Spinal cord (tissue), 10 donors: Measurements from ENCODE around the gene SPOCD1. TPM values are rescaled to one million over a fixed set of nuclear protein-coding genes. Genes with fewer than 3 reads are reported as not detected.
A peak's percentile ranks its signal among the peaks of the same experiment; 100 is the strongest.

Source experiments
- DNase-seq, 6 donors: peaks; one replicate each; pipeline versions ENCODE4 v3.0.0 to v3.0.0-alpha.2; 2013 to 2015; ENCODE audit warnings: low spot score in 6 of 6, low read depth in 4 of 6
- H3K27ac ChIP-seq: one replicate; pipeline ENCODE4 v1.5.1; 2013; ENCODE audit warnings: low read depth, low read length, control low read depth
- H3K27me3 ChIP-seq: one replicate; pipeline ENCODE4 v1.6.1; 2013; ENCODE audit warnings: low read length; ENCODE audit not compliant: control insufficient read depth, insufficient read depth
- H3K36me3 ChIP-seq: one replicate; pipeline ENCODE4 v1.6.1; 2013; ENCODE audit warnings: low read length; ENCODE audit not compliant: control insufficient read depth, insufficient read depth
- H3K4me1 ChIP-seq: one replicate; pipeline ENCODE4 v1.6.1; 2013; ENCODE audit warnings: low read length; ENCODE audit not compliant: control insufficient read depth, insufficient read depth
- H3K4me3 ChIP-seq: one replicate; pipeline ENCODE4 v1.5.1; 2013; ENCODE audit warnings: low read depth, low read length, control low read depth
- H3K9me3 ChIP-seq: one replicate; pipeline ENCODE4 v1.6.1; 2013; ENCODE audit warnings: low read length; ENCODE audit not compliant: control insufficient read depth, insufficient read depth
- WGBS: methylation state at CpG from one replicate; pipeline ENCODE4 v1.1.5; 2013; ENCODE audit warnings: missing lambda C conversion rate; ENCODE audit not compliant: insufficient coverage; 5-methylcytosine and 5-hydroxymethylcytosine counted together
- polyA plus RNA-seq, 2 donors: library from polyadenylated mRNA; unstranded; fragments of 120-200 nt; gene quantifications; one replicate each; pipeline ENCODE4 v1.2.1, GENCODE V29; 2013; ENCODE audit not compliant: insufficient read length in 2 of 2
- total RNA-seq, 2 donors: library from RNA; depleted of rRNA in 1 of 2; stranded (reverse); fragments of 120-200 nt in 1 of 2; fragments of >200 nt in 1 of 2; gene quantifications; one replicate each; pipeline versions ENCODE4 v1.2.3 to v1.2.4, GENCODE V29; 2013 to 2014
- donor health status: healthy.

The SPOCD1 gene
- total and polyA plus RNA-seq, 4 donors: 0.15 to 0.44 (median 0.36) TPM

DNA sequence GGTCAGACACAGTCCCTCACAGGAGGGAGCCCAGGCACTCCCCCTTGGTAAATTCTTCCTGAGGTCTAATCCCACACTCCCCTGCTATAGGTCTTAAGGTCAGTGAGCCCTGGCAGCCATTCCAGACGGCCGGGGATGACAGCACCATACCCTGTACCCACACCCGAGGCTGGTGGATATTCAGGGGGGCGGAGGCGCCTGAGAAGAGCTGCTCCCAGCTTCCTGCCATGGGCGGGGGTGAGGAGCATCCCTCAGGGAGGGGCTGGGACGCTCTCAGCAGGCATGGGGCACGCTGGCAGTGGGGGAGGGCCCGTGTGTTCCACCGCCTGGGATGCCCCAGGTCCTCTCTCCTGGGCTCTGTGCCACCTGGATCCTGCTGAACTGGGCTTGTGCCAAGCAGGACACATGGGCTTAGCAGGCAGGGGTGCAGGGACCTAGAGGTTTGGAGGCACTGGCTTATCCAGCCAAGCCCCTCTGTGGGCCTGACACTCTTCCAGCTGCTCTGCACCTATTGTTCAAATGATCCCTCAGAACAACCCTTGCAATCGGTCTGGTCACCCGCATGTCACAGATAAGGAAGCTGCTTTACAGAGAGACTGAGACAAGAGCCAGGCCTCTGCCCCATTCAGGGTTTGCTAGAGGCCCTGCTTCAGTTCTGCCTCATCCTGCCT, 46.0 kb downstream of the SPOCD1 start:
- no peaks in the 10 kb centered on the region for H3K9me3 ChIP-seq
- H3K4me3 ChIP-seq: no peak overlapping the region
- H3K27me3 ChIP-seq: peaks cover 30% of the 10 kb centered on the region
- peaks cover 56% of the 10 kb centered on the region for H3K4me1 ChIP-seq
- H3K36me3 ChIP-seq: no peaks in the 10 kb centered on the region
- peak in 2 of 6 donors; percentile 52 to 78 for DNase-seq
- no peak overlapping the region for H3K27ac ChIP-seq
- WGBS: 29% methylated on average over 7 of the region's 12 CpGs

DNA sequence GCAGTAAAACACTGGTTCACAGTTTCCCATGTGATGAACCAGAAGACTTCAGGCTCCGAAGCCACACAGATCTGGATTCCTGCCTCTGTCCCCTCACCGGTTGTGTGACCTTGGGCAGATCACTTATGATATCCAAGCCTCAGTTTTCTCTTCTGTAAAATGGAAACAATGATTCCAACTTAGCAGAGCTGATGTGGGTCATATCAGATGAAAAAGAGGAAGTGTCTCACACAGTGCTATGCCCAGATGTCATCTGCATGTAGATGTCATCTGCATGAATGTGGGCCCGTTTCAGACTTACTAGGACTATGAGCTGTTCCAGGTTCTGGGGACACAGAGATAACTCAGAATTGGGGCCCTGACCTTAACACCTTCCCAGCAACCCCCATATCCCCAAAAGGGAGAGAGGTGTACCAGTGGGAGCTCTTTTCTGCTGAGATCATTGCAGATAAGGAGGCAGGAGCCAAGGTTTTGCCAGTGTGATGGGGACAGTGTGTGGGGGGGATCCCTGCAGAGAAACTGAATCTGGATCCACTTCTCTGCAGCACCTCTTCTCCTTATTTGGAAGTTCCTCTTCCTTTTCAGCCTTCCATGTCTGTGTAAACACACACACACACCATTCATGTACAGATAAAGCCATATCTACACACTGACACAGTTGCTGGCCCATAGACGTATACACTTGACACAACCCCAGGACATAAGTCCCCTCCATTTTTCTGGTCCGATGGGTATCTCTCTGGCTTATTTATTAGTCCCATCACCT, 46.7 kb downstream of the SPOCD1 start:
- H3K27me3 ChIP-seq: peaks cover 26% of the 10 kb centered on the region
- peaks cover 62% of the 10 kb centered on the region for H3K4me1 ChIP-seq
- H3K9me3 ChIP-seq: no peaks in the 10 kb centered on the region
- no peaks in the 10 kb centered on the region for H3K36me3 ChIP-seq
- no peak for DNase-seq
- 66% methylated on average over 4 of the region's 5 CpGs for WGBS
- no peak overlapping the region for H3K4me3 ChIP-seq
- no peak overlapping the region for H3K27ac ChIP-seq

- DNase-seq: no peak
- peaks cover 63% of the 10 kb centered on the region for H3K4me1 ChIP-seq
- no peaks in the 10 kb centered on the region for H3K9me3 ChIP-seq
Observed at GRCh38 chr1:31768407-31768907, 47.4 kb downstream of the SPOCD1 start.

GRCh38 chr1:31767225-31767624, 48.6 kb downstream of the SPOCD1 start:
- Histone ChIP-seq H3K27me3 (peaks cover 10% of the 10 kb centered on the region), H3K4me3 (no peak overlapping the region), H3K36me3 (no peaks in the 10 kb centered on the region), H3K4me1 (peaks cover 63% of the 10 kb centered on the region), H3K27ac (no peak overlapping the region), H3K9me3 (no peaks in the 10 kb centered on the region)
- WGBS: 61% methylated on average over 5 of the region's 7 CpGs
- DNase-seq: no peak

More at GRCh38 chr1:31768407-31768907, 47.4 kb downstream of the SPOCD1 start:
- no peak overlapping the region for H3K27ac ChIP-seq
- no peaks in the 10 kb centered on the region for H3K36me3 ChIP-seq
- no peak overlapping the region for H3K4me3 ChIP-seq
- H3K27me3 ChIP-seq: peaks cover 21% of the 10 kb centered on the region
- 84% methylated on average over 2 of the region's 2 CpGs for WGBS

DNA sequence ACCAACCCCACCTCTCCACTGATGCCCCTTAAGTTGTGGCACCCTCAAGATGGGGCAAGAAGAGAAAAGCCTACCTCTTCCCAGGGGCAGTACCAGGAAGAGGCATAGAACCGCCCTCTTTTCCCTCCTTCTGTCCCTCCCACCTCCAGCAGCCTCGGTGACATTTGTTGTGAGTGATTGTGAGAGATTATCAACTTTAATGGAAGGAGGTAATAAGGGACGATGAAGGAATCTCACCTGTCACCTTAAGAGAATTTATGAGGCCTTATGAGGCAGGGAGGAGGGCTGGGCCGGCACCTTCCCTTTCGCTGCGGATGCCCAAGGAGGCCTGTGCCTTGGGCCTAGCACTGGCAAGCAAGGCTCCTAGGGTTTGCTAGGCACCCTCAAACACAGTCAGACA, 50.3 kb downstream of the SPOCD1 start:
- Histone ChIP-seq H3K9me3 (no peaks in the 10 kb centered on the region), H3K27me3 (peaks cover 2% of the 10 kb centered on the region), H3K27ac (no peak overlapping the region), H3K4me1 (peaks cover 63% of the 10 kb centered on the region), H3K36me3 (no peaks in the 10 kb centered on the region), H3K4me3 (no peak overlapping the region)
- 89% methylated on average over 4 of the region's 6 CpGs for WGBS
- DNase-seq: peak in 1 of 6 donors; percentile 34

- Histone ChIP-seq H3K27ac (no peak overlapping the region), H3K4me3 (no peak overlapping the region), H3K27me3 (peaks cover 2% of the 10 kb centered on the region), H3K4me1 (peaks cover 63% of the 10 kb centered on the region), H3K36me3 (no peaks in the 10 kb centered on the region), H3K9me3 (no peaks in the 10 kb centered on the region)
- DNase-seq: peak in 2 of 6 donors; percentile 90 to 91
- 8% methylated on average over 4 of the region's 5 CpGs for WGBS
Observed at GRCh38 chr1:31765041-31765467, 50.8 kb downstream of the SPOCD1 start.

DNA sequence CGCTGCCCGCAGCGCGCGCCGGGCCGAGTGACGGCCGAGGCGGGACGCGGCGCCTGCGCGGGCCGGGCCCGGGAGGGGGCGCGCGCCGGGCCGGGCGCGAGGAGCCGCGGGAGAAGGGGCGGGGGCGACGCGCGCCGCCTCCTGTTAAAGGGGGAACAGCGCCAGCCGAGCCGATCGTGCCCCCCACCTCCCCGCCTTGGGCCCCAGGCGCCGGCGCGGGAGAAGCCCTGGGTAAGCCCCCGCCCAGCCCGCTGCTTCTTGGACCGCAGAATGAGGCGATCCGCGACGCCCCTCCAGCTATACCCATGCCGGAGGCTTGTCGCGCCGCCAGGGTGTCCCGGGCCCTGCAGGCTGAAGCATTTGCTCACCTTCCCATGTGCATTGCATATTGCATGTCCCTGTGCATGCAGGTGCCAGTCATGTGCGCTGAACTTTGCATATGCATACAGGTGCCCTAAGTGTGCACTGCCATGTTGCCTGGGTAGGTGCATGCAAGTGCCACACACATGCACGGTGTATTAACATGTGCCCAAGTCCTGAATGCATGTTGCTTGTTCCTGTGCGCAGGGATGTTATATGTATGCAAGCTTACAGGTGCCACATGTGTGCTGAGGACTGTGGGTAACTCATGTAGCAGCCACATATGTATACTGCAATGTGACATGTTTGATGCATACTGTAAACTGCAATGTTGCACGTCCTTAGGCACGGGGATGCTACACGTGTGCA, 51.3 kb downstream of the SPOCD1 start, which contains the start of gene ADGRB2:
ADGRB2 (minus strand) TSS at position 29 of the 729 bp plus-strand sequence. CDS start 7,119 bp downstream, outside the sequence.
- under 1% methylated on average over 58 of the region's 59 CpGs for WGBS
- Histone ChIP-seq H3K36me3 (no peaks in the 10 kb centered on the region), H3K27ac (peak within 1 kb of the TSS; percentile 78), H3K9me3 (no peaks in the 10 kb centered on the region), H3K27me3 (no peaks in the 10 kb centered on the region), H3K4me1 (peaks cover 63% of the 10 kb centered on the region), H3K4me3 (peak within 1 kb of the TSS; percentile 71)
- DNase-seq: peak in 2 of 6 donors; percentile 83 to 85

GRCh38 chr1:31763671-31764311, 52.0 kb downstream of the SPOCD1 start:
- no peak for DNase-seq
- H3K4me1 ChIP-seq: peaks cover 65% of the 10 kb centered on the region
- H3K36me3 ChIP-seq: no peaks in the 10 kb centered on the region
- H3K4me3 ChIP-seq: peak overlapping the region; percentile 71
- no peaks in the 10 kb centered on the region for H3K9me3 ChIP-seq
- H3K27me3 ChIP-seq: no peaks in the 10 kb centered on the region
- H3K27ac ChIP-seq: peak overlapping the region; percentile 78
- WGBS: under 1% methylated on average over 93 of the region's 93 CpGs
